Gastrocnemius medialis (tissue), 4 donors: ENCODE results near the gene EPDR1.

Experiments
- CTCF ChIP-seq, 5 experiments: fragments of 450-650 bp in 3 of 5; fragments of 200-600 bp in 2 of 5; sonication (generic) in 2 of 5; IDR thresholded peaks in 4 of 5; conservative IDR thresholded peaks in 1 of 5; 1 replicate in 4 of 5; 2 replicates in 1 of 5; pipeline ENCODE4 v1.5.1; 2016 to 2019; ENCODE audit warnings: antibody characterized with exemption in 5 of 5, mild to moderate bottlenecking in 3 of 5, moderate library complexity in 3 of 5
- POLR2A ChIP-seq, 2 donors: fragments of 450-650 bp; IDR thresholded peaks; one replicate each; pipeline ENCODE4 v1.6.1; 2017; ENCODE audit warnings: antibody characterized with exemption in 2 of 2, mild to moderate bottlenecking in 2 of 2, moderate library complexity in 2 of 2

GRCh38 chr7:37945336-37945735 is 24.9 kb downstream of the EPDR1 start:
- TF ChIP-seq CTCF (IDR thresholded peaks at IDR 0.05 in 4 of 5, conservative IDR thresholded peaks at IDR 0.05 in 1 of 5) (no peak), POLR2A (IDR thresholded peaks at IDR 0.05) (no peak)
